Right lobe of liver (tissue), 6 donors: ENCODE data around the gene GPATCH4. TPM values are rescaled to one million over a fixed set of nuclear protein-coding genes. Genes with fewer than 3 reads are reported as not detected.
"Not testable (repeated sequence)": the region's sequence is repeated elsewhere in the genome, so short reads cannot be mapped to it uniquely, and the experiment has no call there.

Experiments used
- ATAC-seq, 4 donors: fragments of 200-7000 bp; cut with Tn5 transposase; one replicate each; pipeline ENCODE4 v1.9.1; 2020; ENCODE audit warnings: mild to moderate bottlenecking in 4 of 4, moderate library complexity in 4 of 4
- DNase-seq, 3 donors: peaks; one replicate each; pipeline ENCODE4 v3.0.0-alpha.2; 2020
- H3K27ac ChIP-seq, 3 donors: fragments of 200-600 bp; one replicate each; pipeline ENCODE4 v1.8.0; 2022
- H3K27me3 ChIP-seq, 2 donors: fragments of 200-600 bp; one replicate each; pipeline ENCODE4 v1.8.0; 2022
- H3K36me3 ChIP-seq, 4 donors: fragments of 200-600 bp; sonication (generic) in 1 of 4; one replicate each; pipeline versions ENCODE4 v1.5.1 to v1.8.0; 2017 to 2022; ENCODE audit warnings: control low read depth in 1 of 4
- H3K4me1 ChIP-seq, 4 donors: fragments of 200-600 bp; sonication (generic) in 1 of 4; one replicate each; pipeline versions ENCODE4 v1.5.1 to v1.8.0; 2017 to 2022; ENCODE audit warnings: control low read depth in 1 of 4
- H3K4me3 ChIP-seq, 3 donors: fragments of 200-600 bp; one replicate each; pipeline ENCODE4 v1.8.0; 2022
- H3K9me3 ChIP-seq, 4 donors: fragments of 200-600 bp; sonication (generic) in 1 of 4; one replicate each; pipeline versions ENCODE4 v1.5.1 to v1.8.0; 2017 to 2022; ENCODE audit warnings: control low read depth in 1 of 4
- POLR2A ChIP-seq: fragments of 450-650 bp; IDR thresholded peaks from one replicate; pipeline ENCODE4 v1.6.1; 2017; ENCODE audit warnings: antibody characterized with exemption, mild to moderate bottlenecking
- WGBS: methylation state at CpG from one replicate; pipeline ENCODE4 v1.1.6; 2018; ENCODE audit warnings: low coverage, low lambda C conversion rate; ENCODE audit not compliant: insufficient coverage; ENCODE audit errors: missing lambda C conversion rate; 5-methylcytosine and 5-hydroxymethylcytosine counted together
- intact Hi-C, 2 donors: fragments of 100-400 bp; cut with DNase I; formaldehyde crosslinking; loops; one replicate each; pipeline versions ENCODE4 v1.11.2 to v1.14.1; 2022
- total RNA-seq, 6 experiments: library from RNA; depleted of rRNA in 2 of 6; stranded (reverse); fragments of >200 nt in 2 of 6; fragmentation: NEBNext Ultra II Directional in 3 of 6; extraction: Animal tissue kit (Norgen Biotek cat#: 25700) in 3 of 6; gene quantifications; one replicate each; pipeline versions ENCODE4 v1.1.0 to v1.2.4, GENCODE V29; 2016 to 2023
- TF ChIP-seq, protein P1 (sequence below), 4 donors: fragments of 200-600 bp in 3 of 4; fragments of 450-650 bp in 1 of 4; IDR thresholded peaks; one replicate each; pipeline versions ENCODE4 v1.5.1 to v1.8.0; 2016 to 2022; ENCODE audit warnings: antibody characterized with exemption in 4 of 4, mild to moderate bottlenecking in 2 of 4
- donor health status: DM: no; HTN: yes; CAD: no.
- donor health status: DM: no; HTN: no; CAD: no.
- donor health status: DM: no; HTN: no; CAD: no.
- donor health status: DM: no; HTN: yes; CAD: no.
- donor health status: DM: no; HTN: yes; CAD: no.

GPATCH4 gene
- total RNA-seq, 6 experiments from 2014 or later, result 7.0 to 25.3 (median 12.4) TPM

DNA sequence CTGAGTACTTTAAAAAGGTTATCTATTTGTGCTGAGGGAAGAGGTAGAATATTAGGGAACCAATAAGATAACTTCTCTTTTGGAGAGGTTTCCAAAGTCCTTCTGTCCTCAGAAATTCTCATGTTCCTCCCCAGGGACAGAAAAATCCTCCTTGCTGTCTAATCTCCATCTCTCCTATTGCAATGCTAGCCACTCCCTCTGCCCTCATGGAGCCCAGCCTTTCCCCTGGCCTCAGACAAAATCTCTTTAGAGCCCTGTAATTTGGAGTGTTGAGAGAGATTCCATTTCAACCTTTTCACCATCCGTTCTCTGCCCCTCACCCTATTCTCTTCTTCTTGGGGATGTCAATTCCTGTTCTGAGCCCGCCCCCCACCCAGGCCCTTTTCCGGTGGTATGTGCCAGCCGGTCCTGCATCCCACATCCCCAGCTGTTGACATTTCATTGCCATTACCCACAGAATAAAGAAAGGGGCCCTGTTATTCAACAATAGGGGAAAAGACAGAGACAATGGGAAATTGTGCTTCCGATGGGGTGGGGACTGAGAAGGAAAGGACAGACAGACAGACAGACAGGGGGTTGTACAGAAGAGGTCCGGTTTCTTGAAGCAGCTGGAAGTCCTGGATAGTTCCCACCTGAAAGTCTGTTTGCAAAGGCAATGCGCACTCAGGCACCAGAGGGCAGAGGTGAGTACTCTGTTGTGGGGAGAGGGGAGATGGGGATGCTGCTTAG is 17.7 kb upstream of the GPATCH4 start, which contains the start of gene HAPLN2:
Gene HAPLN2, plus strand, starts transcription at position 563 of the 729 bp plus-strand sequence. CDS start 4,076 bp downstream, outside the sequence.
- Histone ChIP-seq H3K4me1 (peaks cover 0 to 2% (median 0%) of the 10 kb centered on the region in 4 donors), H3K27me3 (peaks cover 5 to 10% of the 10 kb centered on the region in 2 donors), H3K36me3 (no peaks in the 10 kb centered on the region), H3K4me3 (no peak within 1 kb of the TSS), H3K27ac (no peak within 1 kb of the TSS), H3K9me3 (no peaks in the 10 kb centered on the region)
- ATAC-seq (peak in 3 of 4 donors; percentile 33 to 48 (median 48)), DNase-seq (no peak)
- intact Hi-C loops, result loop anchor here in 1 of 2 donors (10.0 kb wide), 1 partner anchor 234 kb away; no protein-coding TSS in a partner anchor
- TF ChIP-seq POLR2A, result no peak
- TF ChIP-seq, protein P1, sequence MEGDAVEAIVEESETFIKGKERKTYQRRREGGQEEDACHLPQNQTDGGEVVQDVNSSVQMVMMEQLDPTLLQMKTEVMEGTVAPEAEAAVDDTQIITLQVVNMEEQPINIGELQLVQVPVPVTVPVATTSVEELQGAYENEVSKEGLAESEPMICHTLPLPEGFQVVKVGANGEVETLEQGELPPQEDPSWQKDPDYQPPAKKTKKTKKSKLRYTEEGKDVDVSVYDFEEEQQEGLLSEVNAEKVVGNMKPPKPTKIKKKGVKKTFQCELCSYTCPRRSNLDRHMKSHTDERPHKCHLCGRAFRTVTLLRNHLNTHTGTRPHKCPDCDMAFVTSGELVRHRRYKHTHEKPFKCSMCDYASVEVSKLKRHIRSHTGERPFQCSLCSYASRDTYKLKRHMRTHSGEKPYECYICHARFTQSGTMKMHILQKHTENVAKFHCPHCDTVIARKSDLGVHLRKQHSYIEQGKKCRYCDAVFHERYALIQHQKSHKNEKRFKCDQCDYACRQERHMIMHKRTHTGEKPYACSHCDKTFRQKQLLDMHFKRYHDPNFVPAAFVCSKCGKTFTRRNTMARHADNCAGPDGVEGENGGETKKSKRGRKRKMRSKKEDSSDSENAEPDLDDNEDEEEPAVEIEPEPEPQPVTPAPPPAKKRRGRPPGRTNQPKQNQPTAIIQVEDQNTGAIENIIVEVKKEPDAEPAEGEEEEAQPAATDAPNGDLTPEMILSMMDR (IDR thresholded peaks at IDR 0.05), result peak in 3 of 4 donors; percentile 22 to 36 (median 31)
- WGBS, result 1% methylated on average over 7 of the region's 7 CpGs

DNA sequence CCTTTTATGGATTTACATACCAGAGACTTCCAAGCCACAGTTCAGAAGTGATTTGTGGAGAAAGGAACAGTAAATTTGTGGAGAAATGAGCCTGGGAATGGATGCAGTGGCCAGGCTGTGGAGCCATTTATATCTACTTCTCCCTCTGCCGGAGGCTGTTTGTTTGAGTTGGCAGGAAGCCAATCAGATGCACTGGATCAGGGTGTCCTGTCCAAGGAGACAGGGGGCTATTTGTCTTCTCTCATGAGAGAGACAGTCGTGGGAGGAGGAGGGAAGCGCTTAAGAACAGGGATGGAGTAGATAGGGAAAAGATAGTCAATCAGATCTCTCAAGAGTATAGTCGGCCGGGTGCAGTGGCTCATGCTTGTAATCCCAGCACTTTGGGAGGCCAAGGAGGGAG is 15.2 kb upstream of the GPATCH4 start:
- DNase-seq (no peak), ATAC-seq (peak in 3 of 4 donors; percentile 33 to 63 (median 46))
- no peaks in the 10 kb centered on the region for H3K27me3 ChIP-seq
- H3K9me3 ChIP-seq, result no peaks in the 10 kb centered on the region
- no peaks in the 10 kb centered on the region for H3K36me3 ChIP-seq
- H3K4me1 ChIP-seq, result no peaks in the 10 kb centered on the region
- H3K4me3 ChIP-seq, result no peak overlapping the region
- H3K27ac ChIP-seq, result no peak overlapping the region
- intact Hi-C loops, result loop anchor here in 1 of 2 donors (10.0 kb wide), 1 partner anchor 232 kb away; no protein-coding TSS in a partner anchor
- TF ChIP-seq POLR2A, result no peak
- TF ChIP-seq, protein P1 (IDR thresholded peaks at IDR 0.05), result no peak
- WGBS, result 8% methylated on average over 4 of the region's 5 CpGs

DNA sequence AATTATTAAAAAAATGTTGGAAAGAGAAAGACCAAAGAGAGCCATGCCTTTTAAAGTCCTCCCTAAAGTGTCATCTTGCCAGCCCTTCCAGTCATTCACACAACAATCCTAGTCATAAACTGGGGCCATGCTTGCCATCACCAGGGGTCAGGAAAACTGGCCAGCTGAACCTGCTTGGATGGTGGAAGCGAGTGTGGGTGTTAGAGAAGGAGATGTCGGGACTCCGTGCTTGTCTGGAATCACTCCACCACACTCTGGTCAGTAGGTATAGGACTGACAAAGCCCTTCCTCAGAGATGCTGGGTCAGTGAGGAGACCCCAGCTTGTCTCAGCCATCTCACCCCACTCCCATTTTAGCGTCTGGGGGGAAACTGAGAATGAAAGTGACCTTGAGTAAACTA is 14.7 kb upstream of the GPATCH4 start:
- DNase-seq (no peak), ATAC-seq (no peak)
- Histone ChIP-seq H3K9me3 (no peaks in the 10 kb centered on the region), H3K4me1 (no peaks in the 10 kb centered on the region), H3K4me3 (no peak overlapping the region), H3K27me3 (no peaks in the 10 kb centered on the region), H3K36me3 (no peaks in the 10 kb centered on the region), H3K27ac (no peak overlapping the region)
- TF ChIP-seq, protein P1 (IDR thresholded peaks at IDR 0.05), result no peak
- TF ChIP-seq POLR2A, result no peak
- 30% methylated on average over 2 of the region's 4 CpGs for WGBS
- intact Hi-C loops, result loop anchor here in 1 of 2 donors (10.0 kb wide), 1 partner anchor 231 kb away; no protein-coding TSS in a partner anchor

DNA sequence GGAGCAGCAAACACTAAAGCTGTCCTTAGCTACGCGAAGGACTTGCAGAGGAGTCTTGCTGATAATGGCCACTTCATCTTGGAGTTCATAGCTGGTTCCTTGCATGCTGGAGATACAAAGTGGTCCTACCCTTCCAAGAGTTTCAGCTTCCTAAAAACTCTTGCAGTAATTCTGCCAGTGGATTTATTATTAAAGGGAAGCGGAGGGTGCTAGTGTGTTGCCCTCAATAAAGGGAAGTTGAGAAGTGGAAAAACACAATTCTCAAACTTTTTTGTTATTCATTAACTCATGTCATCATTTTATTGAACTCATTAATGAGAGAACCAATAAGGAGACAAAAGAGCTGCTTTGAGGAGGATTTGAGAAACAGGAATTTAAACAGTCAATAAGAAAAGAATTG is 11.4 kb upstream of the GPATCH4 start:
- no peak for ATAC-seq
- H3K27me3 ChIP-seq, result no peaks in the 10 kb centered on the region
- no peaks in the 10 kb centered on the region for H3K9me3 ChIP-seq
- intact Hi-C loops, result loop anchor here in 1 of 2 donors (10.0 kb wide), 1 partner anchor 228 kb away; no protein-coding TSS in a partner anchor
- no peak for TF ChIP-seq POLR2A
- TF ChIP-seq, protein P1 (IDR thresholded peaks at IDR 0.05), result no peak
- 52% methylated on average over 3 of the region's 3 CpGs for WGBS
- H3K4me1 ChIP-seq, result no peaks in the 10 kb centered on the region
- no peaks in the 10 kb centered on the region for H3K36me3 ChIP-seq
- H3K4me3 ChIP-seq, result no peak overlapping the region
- H3K27ac ChIP-seq, result no peak overlapping the region
- DNase-seq, result no peak

DNA sequence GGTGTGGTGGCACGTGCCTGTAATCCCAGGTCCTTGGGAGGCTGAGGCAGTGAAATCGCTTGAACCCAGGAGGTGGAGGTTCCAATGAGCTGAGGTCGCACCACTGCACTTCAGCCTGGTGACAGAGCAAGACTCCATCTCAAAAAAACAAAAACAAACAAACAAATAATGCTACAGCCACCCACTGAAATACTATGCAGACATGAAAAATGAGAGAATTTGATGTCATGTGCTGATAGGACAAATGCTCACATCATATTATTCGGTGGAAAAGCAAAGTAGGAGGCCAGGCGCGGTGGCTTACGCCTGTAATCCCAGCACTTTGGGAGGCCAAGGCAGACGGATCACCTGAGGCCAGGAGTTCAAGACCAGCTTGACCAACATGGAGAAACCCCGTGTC is 8.8 kb upstream of the GPATCH4 start:
- WGBS, result 73% methylated on average over 4 of the region's 9 CpGs
- not testable (repeated sequence) for H3K4me3 ChIP-seq, H3K4me1 ChIP-seq, H3K27ac ChIP-seq, ATAC-seq, DNase-seq, H3K36me3 ChIP-seq, H3K9me3 ChIP-seq, H3K27me3 ChIP-seq
- intact Hi-C loops, result loop anchor here in 1 of 2 donors (10.0 kb wide), 1 partner anchor 225 kb away; no protein-coding TSS in a partner anchor
